HG03045 (cell line): ENCODE results near the gene ANKHD1.
"Not testable (repeated sequence)": the region's sequence is repeated elsewhere in the genome, so short reads cannot be mapped to it uniquely, and the experiment has no call there.

Experiments used
- ATAC-seq: cut with Tn5 transposase; IDR thresholded peaks from one replicate; pipeline ENCODE4 v1.9.1; 2021; ENCODE audit warnings: mild to moderate bottlenecking, moderate library complexity; ENCODE audit not compliant: unreplicated experiment

The ANKHD1 gene

DNA sequence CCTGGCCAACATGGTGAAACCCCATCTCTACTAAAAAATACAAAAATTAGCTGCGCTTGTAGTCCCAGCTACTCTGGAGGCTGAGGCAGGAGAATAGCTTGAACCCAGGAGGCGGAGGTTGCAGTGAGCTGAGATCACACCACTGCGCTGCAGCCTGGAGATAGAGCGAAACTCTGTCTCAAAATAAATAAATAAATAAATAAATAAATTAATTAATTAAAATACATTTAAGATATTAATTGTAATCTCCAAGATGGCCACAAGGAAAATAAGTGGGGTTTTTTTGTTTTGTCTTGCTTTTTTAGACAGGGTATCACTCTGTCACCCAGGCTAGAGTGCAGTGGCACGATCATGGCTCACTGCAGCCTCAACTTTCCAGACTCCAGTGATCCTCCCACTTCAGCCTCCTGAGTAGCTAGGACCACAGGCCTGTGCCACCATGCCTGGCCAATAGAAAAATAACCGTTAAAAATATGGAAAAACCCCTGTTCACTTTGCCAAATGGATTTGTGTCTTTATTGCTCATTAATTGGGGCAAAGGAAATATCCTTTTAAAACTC, 177.6 kb downstream of the ANKHD1 start:
- not testable (repeated sequence) for ATAC-seq

DNA sequence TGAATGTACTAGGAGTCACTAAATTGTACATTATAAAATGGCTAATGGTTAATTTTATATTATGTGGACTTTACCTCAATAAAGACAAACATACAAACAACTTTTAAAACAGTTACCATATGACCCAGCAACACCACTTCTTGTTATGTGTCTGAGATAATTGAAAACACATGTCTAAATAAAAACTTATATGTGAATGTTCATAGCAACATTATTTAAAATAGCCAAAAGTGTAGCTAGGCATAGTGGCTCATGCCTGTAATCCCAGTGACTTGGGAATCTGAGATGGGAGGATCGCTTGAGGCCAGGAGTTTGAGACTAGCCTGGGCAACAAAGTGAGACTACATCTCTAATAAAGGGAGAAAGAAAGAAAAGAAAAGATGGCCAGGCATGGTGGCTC, 185.9 kb downstream of the ANKHD1 start:
- no peak for ATAC-seq

DNA sequence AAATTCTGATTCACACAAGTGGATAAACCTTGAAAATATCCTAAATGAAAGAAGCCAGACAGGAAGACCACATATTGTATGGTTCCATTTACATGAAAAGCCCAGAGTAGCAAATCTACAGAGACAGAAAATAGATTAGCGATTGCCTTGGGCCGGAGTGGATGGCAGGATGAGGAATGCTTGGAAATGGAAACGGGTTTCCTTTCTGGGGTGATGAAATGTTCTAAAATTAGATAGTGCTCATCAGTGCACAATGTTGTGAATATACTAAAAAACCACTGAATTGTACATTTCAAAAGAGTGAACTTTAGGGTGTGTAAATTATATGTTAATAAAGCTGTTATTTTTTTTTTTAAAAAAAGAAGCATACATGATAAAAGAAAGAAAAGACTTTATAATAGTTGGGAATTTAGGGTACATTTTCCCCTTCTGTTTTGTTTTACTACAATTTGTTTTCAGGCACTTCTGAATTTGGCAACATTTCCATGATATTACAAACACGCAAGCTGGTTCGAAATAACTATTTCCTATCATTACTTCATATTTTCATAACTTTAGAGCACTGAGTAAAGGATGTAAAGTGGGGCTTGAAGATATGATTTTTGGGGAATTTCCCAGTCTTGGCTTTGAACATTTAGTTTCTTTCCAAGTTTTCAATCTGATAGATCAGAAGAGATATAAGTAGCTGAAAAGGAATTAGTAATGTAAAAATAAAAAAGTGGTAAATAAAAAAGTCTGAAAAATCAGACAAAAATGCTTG, 186.9 kb downstream of the ANKHD1 start:
- ATAC-seq, result no peak
